T-helper 1 cell treated with Interleukin-12 subunit alpha and Interleukin-12 subunit beta and Interleukin-4 antibody, amounts not matched to agents 30 μg/mL and 1 μg/mL, for 36 hours (primary cell): ENCODE measurements around the gene CRIP1.

Experiments used
- H3K27ac Mint-ChIP-seq: one replicate; pipeline ENCODE4 v1.8.0; 2021; ENCODE audit warnings: mild to moderate bottlenecking, mixed read lengths
- H3K27me3 Mint-ChIP-seq: one replicate; pipeline ENCODE4 v1.8.0; 2021; ENCODE audit warnings: low read depth, mixed read lengths
- H3K36me3 Mint-ChIP-seq: one replicate; pipeline ENCODE4 v1.8.0; 2021; ENCODE audit warnings: low read depth, mixed read lengths
- H3K4me1 Mint-ChIP-seq: one replicate; pipeline ENCODE4 v1.8.0; 2021; ENCODE audit warnings: low read depth, mixed read lengths
- H3K4me3 Mint-ChIP-seq: one replicate; pipeline ENCODE4 v1.8.0; 2021; ENCODE audit warnings: mild to moderate bottlenecking, moderate library complexity, mixed read lengths
- H3K9me3 Mint-ChIP-seq: one replicate; pipeline ENCODE4 v1.8.0; 2021; ENCODE audit warnings: mixed read lengths

CRIP1 gene

GRCh38 chr14:105495990-105496830 lies 9.5 kb downstream of the CRIP1 start:
- H3K4me3 Mint-ChIP-seq: no peak overlapping the region
- H3K27ac Mint-ChIP-seq: no peak overlapping the region
- no peaks in the 10 kb centered on the region for H3K36me3 Mint-ChIP-seq
- no peaks in the 10 kb centered on the region for H3K27me3 Mint-ChIP-seq
- no peaks in the 10 kb centered on the region for H3K9me3 Mint-ChIP-seq
- peaks cover 3% of the 10 kb centered on the region for H3K4me1 Mint-ChIP-seq

- Mint-ChIP-seq H3K4me1 (no peaks in the 10 kb centered on the region), H3K27ac (no peak overlapping the region), H3K9me3 (no peaks in the 10 kb centered on the region), H3K4me3 (no peak overlapping the region), H3K27me3 (no peaks in the 10 kb centered on the region), H3K36me3 (no peaks in the 10 kb centered on the region)
These were observed 10.3 kb downstream of the CRIP1 start for GRCh38 chr14:105496831-105497591.

DNA sequence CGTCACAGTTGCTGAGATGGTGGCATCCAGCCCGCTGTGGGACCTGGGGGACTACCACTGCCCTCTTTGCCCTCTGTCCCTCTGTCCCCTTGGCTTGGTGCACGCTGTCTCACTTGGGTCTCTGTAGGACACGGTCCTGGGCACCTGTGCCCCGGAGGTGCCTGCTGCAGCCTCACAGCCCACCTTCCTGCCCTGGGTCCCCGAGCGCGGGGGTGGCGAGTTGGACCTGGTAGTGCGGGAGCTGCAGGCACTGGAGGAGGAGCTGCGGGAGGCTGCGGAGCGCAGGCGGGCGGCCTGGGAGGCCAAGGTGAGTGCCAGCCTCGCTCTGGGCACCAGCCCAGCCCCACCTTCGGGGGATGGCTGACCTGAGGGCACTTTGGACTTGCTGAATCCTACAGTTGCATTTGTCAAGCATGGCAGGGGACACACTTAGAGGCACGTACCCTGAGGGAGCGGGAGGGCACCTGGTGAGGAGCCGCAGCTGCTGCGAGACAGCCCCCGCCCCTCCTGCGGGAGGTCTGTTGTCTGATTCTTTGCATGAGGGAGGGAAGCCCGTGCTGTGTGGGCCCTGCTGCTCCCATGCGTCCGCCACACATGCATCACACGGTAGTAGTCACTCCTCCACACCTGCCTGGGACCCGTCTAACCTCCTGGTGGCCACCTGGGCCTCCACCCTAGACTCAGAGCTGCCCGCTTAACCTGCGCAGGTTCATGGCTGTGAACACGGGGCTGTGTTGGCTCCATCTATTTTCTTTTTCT lies 11.2 kb downstream of the CRIP1 start:
- H3K4me1 Mint-ChIP-seq: no peaks in the 10 kb centered on the region
- no peaks in the 10 kb centered on the region for H3K36me3 Mint-ChIP-seq
- no peaks in the 10 kb centered on the region for H3K9me3 Mint-ChIP-seq
- H3K4me3 Mint-ChIP-seq: no peak overlapping the region
- no peaks in the 10 kb centered on the region for H3K27me3 Mint-ChIP-seq
- H3K27ac Mint-ChIP-seq: no peak overlapping the region

DNA sequence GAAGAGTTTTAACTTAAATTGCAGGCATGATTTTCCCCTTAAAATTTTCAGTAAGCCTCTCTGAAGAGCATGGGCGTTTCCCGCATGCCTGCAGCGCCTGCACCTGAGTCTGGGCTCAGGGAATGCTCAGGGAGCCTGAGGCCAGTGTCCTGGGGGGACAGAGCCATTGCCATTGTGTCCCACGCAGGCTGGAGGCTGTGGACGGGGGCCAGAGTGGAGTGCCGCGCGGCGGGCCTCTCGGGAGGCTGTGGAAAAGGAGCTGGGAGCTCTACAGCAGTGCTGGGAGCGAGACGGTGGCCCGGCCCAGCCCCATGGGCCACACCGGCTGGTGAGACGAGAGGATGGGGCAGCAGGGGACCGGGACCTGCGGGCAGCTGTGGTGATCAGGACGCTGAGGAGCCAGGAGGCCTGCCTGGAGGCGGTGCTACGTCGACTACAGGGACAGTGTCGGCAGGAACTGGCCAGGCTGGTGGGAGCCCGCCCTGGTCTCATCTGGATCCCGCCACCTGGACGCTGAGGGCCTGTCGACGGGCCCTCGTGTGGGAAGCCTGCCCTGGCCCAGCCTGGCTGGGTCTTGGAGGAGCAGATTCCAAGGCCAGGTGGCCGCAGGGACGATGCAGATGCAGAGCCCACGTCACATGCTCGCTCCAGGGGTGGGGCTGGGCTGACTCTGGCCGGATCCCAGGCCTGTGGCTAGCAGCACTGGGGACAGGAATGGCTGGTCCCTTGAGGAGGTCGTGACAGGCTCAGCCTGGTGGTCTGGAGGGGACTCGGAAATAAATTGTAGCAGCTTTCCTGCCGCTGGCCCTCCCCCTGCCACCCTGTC lies 12.0 kb downstream of the CRIP1 start:
- Mint-ChIP-seq H3K27me3 (no peaks in the 10 kb centered on the region), H3K27ac (no peak overlapping the region), H3K9me3 (no peaks in the 10 kb centered on the region), H3K4me3 (no peak overlapping the region), H3K4me1 (no peaks in the 10 kb centered on the region), H3K36me3 (no peaks in the 10 kb centered on the region)

GRCh38 chr14:105499256-105500035 lies 12.8 kb downstream of the CRIP1 start:
- Mint-ChIP-seq H3K27me3 (no peaks in the 10 kb centered on the region), H3K9me3 (no peaks in the 10 kb centered on the region), H3K4me3 (no peak overlapping the region), H3K27ac (no peak overlapping the region), H3K4me1 (no peaks in the 10 kb centered on the region), H3K36me3 (no peaks in the 10 kb centered on the region)

DNA sequence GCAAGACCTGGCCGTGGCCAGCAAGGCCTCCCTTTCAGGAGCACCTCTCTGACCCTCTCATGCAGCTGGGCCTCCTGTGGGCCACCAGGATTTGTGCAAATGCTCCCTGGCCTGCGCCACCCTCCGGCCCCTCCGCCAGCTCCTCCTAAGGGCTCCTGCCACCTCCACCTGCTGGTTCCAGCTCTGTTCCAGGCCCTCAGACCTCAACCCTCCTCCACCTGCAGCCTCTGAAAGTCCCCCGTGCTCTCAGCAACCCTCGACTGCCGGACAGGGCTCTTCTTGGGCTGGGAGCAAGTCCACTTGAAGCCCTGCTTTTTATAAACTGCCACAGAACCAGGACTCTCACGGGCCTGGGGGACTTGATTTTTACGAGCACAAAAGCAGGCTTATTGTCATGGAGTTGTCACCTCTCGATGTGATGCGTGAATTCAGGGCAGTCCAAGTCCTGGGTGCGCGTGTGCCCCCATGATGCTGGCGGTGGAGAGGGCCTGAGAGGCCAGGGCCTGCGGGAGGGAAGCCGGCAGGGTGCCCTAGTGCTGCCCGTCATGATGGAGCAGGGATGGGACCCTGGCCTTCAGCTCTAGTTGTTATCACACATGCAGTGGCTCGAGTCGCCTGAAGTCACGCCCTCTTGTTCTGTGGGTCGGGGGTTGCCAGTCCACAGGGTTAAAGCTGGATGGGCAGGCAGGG lies 13.5 kb downstream of the CRIP1 start:
- H3K36me3 Mint-ChIP-seq: no peaks in the 10 kb centered on the region
- no peak overlapping the region for H3K4me3 Mint-ChIP-seq
- H3K4me1 Mint-ChIP-seq: no peaks in the 10 kb centered on the region
- no peak overlapping the region for H3K27ac Mint-ChIP-seq
- H3K9me3 Mint-ChIP-seq: no peaks in the 10 kb centered on the region
- no peaks in the 10 kb centered on the region for H3K27me3 Mint-ChIP-seq

DNA sequence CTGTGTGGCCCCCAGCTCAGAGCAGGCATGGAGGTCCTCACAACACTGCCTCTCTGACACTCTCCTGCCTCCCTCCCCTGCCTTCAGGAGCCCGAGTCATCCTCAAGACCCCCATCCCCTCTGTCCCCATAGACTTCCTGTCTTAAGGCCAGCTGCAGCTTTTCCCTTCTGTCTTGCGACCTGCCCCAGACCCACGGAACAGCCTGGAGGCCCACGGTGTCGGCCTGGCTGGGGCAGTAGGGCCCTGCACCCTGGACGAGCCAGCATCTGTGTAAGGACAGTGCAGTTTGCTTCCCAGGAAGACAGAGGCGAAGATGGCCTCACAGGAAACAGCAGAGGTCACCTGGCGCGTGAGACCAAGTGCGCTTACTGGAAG lies 14.0 kb downstream of the CRIP1 start:
- no peaks in the 10 kb centered on the region for H3K27me3 Mint-ChIP-seq
- no peak overlapping the region for H3K4me3 Mint-ChIP-seq
- H3K27ac Mint-ChIP-seq: no peak overlapping the region

DNA sequence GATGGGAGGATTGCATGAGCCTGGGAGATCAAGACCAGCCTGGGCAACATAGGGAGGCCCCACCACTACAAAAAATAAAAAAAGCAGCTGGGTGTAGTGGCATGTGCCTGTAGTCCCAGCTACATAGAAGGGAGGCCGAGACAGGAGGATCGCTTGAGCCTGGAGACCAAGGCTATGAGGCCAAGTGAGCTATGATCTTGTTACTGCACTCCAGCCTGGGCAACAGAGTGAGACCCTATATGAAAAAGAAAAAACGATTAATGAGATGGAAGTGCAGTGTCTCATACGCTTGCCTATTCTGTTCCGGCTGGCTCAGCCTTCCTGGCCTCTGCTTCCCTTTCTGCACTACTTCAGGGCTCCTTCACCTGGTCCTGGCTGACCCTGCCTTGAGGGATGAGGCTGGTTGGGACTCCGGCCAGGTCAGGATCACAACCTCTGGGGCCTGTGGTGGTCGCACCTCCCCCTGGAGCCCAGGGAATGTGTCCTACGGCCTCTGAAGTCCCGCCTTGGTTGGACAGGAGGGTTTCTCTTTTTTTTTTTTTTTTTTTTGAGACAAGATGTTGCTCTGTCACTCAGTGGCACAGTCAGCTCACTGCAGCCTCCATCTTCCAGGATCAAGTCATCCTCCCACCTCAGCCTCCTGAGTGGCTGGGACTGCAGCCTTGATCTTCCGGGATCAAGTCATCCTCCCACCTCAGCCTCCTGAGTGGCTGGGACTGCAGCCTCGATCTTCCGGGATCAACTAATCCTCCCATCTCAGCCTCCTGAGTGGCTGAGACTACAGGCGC lies 15.0 kb downstream of the CRIP1 start:
- no peak overlapping the region for H3K4me3 Mint-ChIP-seq
- no peaks in the 10 kb centered on the region for H3K4me1 Mint-ChIP-seq
- no peaks in the 10 kb centered on the region for H3K9me3 Mint-ChIP-seq
- no peaks in the 10 kb centered on the region for H3K27me3 Mint-ChIP-seq
- no peak overlapping the region for H3K27ac Mint-ChIP-seq
- H3K36me3 Mint-ChIP-seq: no peaks in the 10 kb centered on the region

More for the DNA sequence above, 14.0 kb downstream of the CRIP1 start:
- Mint-ChIP-seq H3K4me1 (no peaks in the 10 kb centered on the region), H3K36me3 (no peaks in the 10 kb centered on the region), H3K9me3 (no peaks in the 10 kb centered on the region)

- H3K36me3 Mint-ChIP-seq: no peaks in the 10 kb centered on the region
- H3K4me1 Mint-ChIP-seq: no peaks in the 10 kb centered on the region
- no peak overlapping the region for H3K4me3 Mint-ChIP-seq
- no peak overlapping the region for H3K27ac Mint-ChIP-seq
- peaks cover 2% of the 10 kb centered on the region for H3K27me3 Mint-ChIP-seq
- H3K9me3 Mint-ChIP-seq: no peaks in the 10 kb centered on the region
These were observed 16.0 kb downstream of the CRIP1 start for GRCh38 chr14:105502446-105503295.

DNA sequence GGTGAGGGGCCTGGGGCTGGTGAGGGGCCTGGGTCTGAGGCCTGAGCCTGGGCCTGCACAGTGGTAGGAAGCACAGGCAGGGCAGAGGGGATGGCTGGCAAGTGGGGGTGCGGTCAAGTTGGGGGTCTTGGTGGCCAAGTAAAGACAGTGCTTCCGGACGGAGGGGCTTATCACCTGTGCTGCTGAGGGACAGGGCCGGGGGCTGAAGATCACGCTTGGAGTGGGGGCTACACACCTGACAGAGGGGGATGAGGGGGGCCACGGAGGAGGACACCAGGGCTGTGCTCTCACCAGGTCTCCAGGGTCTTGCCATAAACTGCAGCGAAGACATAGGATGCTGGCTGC lies 16.6 kb downstream of the CRIP1 start:
- Mint-ChIP-seq H3K4me3 (no peak overlapping the region), H3K27me3 (peaks cover 6% of the 10 kb centered on the region), H3K36me3 (no peaks in the 10 kb centered on the region), H3K9me3 (no peaks in the 10 kb centered on the region), H3K4me1 (peaks cover 3% of the 10 kb centered on the region), H3K27ac (no peak overlapping the region)

- Mint-ChIP-seq H3K9me3 (no peaks in the 10 kb centered on the region), H3K36me3 (no peaks in the 10 kb centered on the region), H3K4me3 (no peak overlapping the region), H3K4me1 (peaks cover 3% of the 10 kb centered on the region), H3K27ac (no peak overlapping the region), H3K27me3 (peaks cover 11% of the 10 kb centered on the region)
These were observed 17.4 kb downstream of the CRIP1 start for GRCh38 chr14:105503935-105504692.
